GM12892 (cell line): Measurements from ENCODE around the gene SYNE2.

ENCODE experiments used
- DNase-seq: peaks from one replicate; pipeline ENCODE4 v3.0.0; 2011; ENCODE audit not compliant: insufficient read length
- FAIRE-seq: peaks from 2 replicates; lab custom pipeline; 2011; peaks lifted over from hg19 to GRCh38; lab: Jason Lieb, UNC
- POLR2A ChIP-seq: IDR thresholded peaks from 2 replicates; pipeline ENCODE4 v1.6.1; 2011; ENCODE audit warnings: low read depth, low read length, control low read depth
- POLR2AphosphoS5 ChIP-seq: IDR thresholded peaks from 2 replicates; pipeline ENCODE4 v1.6.1; 2011; ENCODE audit warnings: low read depth, low read length, control low read depth
- TAF1 ChIP-seq: IDR thresholded peaks from 2 replicates; pipeline ENCODE4 v1.6.1; 2011; ENCODE audit warnings: low read depth, mild to moderate bottlenecking, control low read depth, low read length, borderline replicate concordance

The SYNE2 gene

DNA sequence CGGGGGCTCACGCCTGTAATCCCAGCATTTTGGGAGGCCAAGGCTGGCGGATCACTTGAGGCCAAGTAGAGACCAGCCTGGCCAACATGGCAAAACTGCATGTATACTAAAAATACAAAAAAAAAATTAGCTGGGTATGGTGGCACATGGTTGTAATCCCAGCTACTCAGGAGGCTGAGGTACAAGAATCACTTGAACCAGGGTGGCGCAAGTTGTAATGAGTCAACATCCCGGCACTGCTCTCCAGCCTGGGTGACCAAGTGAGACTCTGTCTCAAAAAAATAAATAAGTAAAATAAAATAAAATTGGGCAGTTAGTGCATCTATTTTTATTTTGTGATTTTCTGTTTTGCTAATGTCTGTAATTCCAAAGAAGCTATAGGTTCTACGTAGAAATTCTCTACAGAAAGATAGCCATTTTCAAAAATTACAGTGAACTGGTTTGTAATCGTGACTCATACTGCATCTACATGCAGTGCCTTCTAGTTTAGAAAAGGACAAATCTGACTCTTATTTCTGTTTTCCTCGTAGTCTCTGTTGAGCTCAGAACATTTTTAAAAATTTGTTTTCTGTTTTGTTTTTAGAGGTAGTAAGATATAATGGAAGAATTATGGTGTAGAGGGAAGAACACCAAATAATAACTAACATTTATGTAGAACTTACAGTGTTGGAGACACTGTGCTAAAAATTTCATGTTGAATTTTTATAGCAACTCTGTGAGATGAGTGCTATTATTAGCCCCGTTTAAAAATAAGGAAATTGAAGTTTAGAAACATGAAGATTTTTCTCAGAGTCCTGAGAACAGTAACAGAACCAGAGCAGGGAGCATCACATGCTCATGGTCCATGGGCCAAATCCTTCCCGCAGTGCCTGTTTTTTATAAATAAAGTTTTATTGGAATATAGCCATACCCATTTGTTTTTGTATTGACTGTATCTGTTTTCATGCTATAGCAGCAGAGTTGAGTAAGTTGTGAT lies 201.2 kb downstream of the SYNE2 start:
- no peak for TF ChIP-seq POLR2AphosphoS5
- TF ChIP-seq POLR2A: no peak
- TF ChIP-seq TAF1: no peak
- DNase-seq (no peak), FAIRE-seq (no peak)

DNA sequence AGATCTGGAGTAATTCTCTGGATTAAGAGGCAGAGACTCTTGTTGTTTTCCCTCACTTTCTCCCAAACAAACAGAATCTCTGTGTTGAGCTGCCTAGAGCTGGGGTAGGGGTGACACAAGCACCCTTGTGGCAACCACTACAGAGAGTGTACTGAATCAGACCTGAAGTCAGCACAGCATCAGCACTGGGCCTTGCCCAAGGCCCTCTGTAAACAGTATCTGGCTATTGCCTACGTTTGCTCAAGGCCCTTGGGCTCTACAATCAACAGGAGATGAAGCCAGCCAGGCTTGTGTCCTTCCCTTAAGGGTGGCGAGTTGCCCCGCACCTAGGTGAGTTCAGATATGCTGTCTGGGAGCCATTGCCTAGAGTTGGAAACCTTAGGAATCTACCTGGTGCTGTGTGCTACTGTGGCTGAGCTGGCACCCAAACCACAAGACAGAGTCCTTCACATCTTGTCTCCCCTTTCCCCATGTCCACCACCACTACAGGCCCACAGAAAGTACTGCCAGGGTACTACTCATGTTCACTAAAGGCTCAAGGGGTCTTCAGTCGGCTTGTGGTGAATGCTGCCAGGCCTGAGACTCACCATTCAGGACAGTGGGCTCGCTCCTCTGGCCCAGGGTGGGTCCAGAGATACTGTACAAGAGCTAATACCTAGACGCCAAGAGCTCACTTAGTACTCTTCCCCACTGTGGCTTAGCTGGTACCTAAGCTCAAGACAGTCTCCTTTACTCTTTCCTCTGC lies 206.8 kb downstream of the SYNE2 start:
- TF ChIP-seq POLR2AphosphoS5 (no peak), POLR2A (no peak), TAF1 (no peak)
- FAIRE-seq (no peak), DNase-seq (no peak)

DNA sequence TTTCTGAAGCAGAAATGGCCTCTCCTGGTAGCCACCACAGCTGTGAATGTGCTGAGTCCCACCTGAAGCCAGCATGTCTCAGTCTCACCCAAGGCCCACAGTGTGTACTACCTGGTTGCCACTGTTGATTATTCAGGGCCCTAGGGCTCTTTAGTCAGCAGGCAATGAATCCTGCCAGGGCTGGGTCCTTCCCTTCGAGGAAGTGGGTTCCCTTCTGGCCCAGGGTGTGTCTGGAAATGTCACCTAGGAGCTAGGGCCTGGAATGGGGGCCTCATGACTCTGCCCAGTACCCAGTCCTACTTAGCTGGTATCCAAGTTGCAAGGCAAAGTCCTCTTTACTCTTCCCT lies 207.4 kb downstream of the SYNE2 start:
- TF ChIP-seq TAF1 (no peak), POLR2A (no peak), POLR2AphosphoS5 (no peak)
- FAIRE-seq (no peak), DNase-seq (no peak)

DNA sequence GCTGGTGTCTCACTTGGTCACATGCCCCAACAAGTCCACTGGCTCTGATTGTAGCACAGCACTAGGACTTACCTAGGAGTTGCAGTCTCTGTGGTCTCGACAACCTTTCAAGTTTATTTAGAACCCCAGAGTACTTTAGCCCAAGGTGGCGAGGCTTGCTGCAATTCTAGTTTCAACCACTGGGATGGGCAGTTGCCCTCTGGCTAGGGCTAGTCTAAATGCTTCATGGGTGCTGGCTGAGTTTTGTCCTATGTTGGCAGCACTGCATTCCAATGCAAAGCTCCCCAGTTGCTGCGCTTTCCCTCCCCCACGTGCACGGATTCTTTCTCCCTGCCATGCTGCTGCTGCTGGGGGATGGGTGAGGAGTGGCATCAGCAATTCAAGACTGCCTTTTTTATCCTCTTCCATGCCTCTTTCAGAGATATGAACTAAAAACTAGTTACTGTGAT lies 207.9 kb downstream of the SYNE2 start:
- DNase-seq (no peak), FAIRE-seq (peak; percentile 48)
- TF ChIP-seq POLR2AphosphoS5 (no peak), TAF1 (no peak), POLR2A (no peak)

DNA sequence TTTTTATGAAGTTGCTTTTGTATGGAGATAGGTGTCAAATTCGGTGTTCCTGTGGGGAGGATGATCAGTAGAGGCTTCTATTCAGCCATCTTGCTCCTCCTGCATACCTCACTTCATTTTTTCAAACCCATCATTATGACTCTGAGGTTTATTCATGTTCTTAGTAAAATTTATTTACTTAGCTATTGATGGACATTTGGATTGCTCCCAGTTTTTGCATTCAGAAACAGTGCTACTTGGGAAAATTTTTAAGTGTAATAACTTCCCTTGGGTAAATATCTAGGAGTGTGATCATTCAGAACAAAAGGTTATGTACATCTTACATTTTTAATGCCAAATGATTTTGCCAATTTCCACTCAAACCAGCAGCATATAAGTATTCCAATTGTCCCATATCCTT lies 208.3 kb downstream of the SYNE2 start:
- TF ChIP-seq POLR2AphosphoS5 (no peak), POLR2A (no peak), TAF1 (no peak)
- FAIRE-seq (no peak), DNase-seq (no peak)

DNA sequence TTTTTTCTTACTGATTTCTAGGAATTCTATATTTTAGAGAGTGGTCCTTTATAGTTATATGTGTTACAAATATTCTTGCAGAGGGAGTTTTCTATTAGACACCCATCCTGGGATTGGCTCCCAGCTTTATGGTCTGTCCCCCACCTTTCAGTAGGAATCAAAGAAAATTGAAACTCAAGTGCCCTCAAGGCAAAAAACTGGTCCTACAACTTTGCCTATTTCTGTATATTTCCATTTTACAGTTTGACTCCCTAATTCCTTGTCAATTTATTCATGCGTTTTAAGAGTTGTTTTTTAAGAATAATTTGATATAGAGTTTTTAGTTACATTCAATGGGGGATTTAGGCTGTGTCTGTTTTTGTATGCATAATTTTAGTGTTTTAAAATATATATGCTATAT lies 208.9 kb downstream of the SYNE2 start:
- DNase-seq (no peak), FAIRE-seq (no peak)
- TF ChIP-seq TAF1 (no peak), POLR2AphosphoS5 (no peak), POLR2A (no peak)

DNA sequence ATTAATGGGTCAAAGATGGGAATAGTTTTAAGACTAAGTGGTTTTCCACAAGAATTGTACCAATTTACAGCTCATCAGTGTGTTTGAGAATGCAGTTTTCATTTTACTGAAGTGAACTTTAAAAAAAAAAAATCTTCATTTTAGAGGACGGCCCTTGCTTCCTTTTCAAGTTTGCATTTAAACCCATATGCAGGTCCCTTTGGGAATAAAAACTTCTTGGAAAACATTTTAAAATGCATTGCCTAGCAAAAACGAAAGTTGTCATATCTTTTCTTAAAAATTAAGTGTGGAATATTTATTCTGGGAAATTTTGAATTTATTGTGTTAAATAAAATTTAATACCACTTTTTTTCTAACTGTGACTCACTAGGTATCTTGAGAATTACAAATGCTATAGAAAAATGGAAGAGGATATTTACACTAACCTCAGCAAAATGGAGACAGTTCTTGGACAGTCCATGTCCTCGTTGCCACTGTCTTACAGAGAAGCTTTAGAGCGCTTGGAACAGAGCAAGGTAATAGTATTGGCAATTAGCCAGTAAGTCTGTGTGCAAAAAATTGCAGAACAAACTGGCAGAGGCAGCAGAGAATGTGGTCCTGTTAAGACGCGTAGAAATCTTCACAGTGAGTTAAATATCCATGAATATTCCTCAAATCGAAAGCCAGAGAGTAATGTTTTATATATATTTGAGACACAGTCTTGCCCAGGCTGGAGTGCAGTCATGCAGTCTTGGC lies 209.7 kb downstream of the SYNE2 start:
- DNase-seq (no peak), FAIRE-seq (no peak)
- no peak for TF ChIP-seq TAF1
- no peak for TF ChIP-seq POLR2A
- no peak for TF ChIP-seq POLR2AphosphoS5

DNA sequence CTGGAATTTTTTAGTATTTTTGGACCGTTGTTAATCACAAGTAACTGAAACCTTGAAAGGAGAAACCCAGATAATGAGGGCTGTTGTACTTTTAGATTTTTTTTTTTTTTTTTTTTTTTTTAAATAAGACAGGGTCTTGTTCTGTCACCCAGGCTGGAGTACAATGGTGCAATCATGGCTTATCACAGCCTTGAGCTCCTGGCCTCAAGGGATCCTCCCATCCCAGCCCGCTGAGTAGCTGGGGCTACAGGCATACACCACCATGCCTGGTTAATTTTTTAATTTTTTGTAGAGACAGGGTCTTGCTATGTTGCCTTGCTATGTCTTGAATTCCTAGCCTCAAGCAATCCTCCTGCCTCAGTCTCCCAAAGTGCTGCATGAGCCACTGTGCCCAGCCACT lies 211.6 kb downstream of the SYNE2 start:
- no peak for TF ChIP-seq POLR2AphosphoS5
- TF ChIP-seq TAF1: no peak
- no peak for TF ChIP-seq POLR2A
- DNase-seq: no peak
- no peak for FAIRE-seq

DNA sequence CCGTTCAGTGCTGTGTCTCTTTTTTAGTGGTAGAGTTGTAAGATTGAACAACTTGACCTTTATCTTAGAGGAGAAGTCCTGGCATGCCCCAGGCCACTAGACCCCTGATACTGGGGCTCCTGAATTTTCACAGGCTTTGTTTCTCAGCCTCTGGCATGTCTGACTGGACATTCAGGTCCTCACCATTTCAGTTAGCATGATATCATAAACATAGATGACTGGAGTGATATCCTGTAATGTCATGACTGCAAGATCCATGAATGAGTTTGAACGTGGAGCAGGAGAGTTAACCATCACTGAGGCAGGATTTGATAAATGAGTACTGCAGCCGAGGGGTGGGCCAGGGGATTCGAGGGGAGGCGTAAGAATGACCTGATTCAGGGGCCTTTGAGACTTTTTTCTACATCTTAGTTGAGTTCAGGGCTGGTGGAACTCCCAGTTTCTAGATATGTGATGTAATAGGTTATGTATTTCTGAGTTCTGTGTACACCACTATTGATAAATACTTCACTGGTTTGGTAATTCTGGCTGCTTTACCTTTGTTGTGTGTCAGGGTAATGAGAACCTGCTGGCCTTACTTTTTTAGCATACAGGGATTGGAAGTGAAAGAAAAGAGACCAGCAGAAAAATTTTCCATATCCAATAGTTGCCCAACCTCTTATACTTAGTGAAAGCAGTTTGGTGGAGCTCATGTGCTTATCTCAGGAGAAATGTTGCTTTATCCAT lies 217.0 kb downstream of the SYNE2 start:
- FAIRE-seq: no peak
- no peak for DNase-seq
- TF ChIP-seq POLR2A (no peak), TAF1 (no peak), POLR2AphosphoS5 (no peak)

DNA sequence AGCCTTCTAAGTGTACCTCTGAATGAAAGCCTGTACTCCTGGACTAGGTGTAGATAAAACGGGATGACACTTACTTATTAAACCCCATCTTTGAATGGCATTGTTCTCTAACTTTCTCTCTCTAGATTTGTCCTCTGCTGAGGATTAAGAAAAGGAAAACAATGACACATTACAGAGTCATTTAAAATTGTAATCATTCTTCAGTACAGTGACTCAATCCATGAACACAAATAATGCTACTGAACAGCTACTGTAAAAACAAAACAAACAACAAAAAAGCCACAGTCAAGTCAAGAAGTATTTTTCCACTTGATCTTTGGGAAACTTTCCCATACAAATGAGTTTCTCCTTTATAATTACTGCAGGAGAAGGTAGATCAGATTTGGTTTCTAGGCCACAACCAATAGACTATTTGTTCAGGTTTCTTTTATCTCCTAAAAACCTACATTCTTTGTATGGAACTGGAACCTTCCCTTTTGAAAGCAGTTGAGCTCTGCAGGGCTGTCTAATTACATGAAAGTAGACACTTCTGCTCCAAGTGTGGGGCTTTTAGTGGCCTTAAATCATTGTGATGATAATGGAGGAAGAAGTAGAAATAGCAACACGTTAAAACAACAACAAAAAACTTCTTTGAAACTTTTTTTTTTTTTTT lies 222.3 kb downstream of the SYNE2 start:
- no peak for FAIRE-seq
- no peak for DNase-seq
- no peak for TF ChIP-seq POLR2A
- TF ChIP-seq POLR2AphosphoS5: no peak
- TF ChIP-seq TAF1: no peak
